NCI-H1105 treated with DMSO at 0.1 percent for 48 hours (cell line): ENCODE measurements around the gene ICOSLG.
"Not testable (repeated sequence)": the region's sequence is repeated elsewhere in the genome, so short reads cannot be mapped to it uniquely, and the experiment has no call there.

Source experiments
- DNase-seq: peaks from one replicate; lab custom pipeline; 2025; lab: John Stamatoyannopoulos, UW

The ICOSLG gene

GRCh38 chr21:44176127-44176526 lies 64.6 kb downstream of the ICOSLG start:
- not testable (repeated sequence) for DNase-seq

GRCh38 chr21:44175189-44175588 lies 65.6 kb downstream of the ICOSLG start:
- not testable (repeated sequence) for DNase-seq
